Fibroblast of pulmonary artery (primary cell): ENCODE data around the gene MMRN2.

ENCODE experiments used
- DNase-seq: peaks from one replicate; pipeline ENCODE4 v3.0.0-alpha.2; 2010; ENCODE audit warnings: low read depth
- H3K4me3 ChIP-seq: replicated peaks from 2 replicates; pipeline ENCODE4 v1.5.1; 2011; ENCODE audit warnings: low read depth, mild to moderate bottlenecking, control low read depth, low read length, moderate library complexity
- CTCF ChIP-seq: IDR thresholded peaks from 2 replicates; pipeline ENCODE4 v1.5.1; 2011; ENCODE audit warnings: mild to moderate bottlenecking, control low read depth, low read length, inconsistent platforms; ENCODE audit errors: missing control alignments

MMRN2 gene

GRCh38 chr10:86958901-86959736, 1.7 kb upstream of the MMRN2 start:
- TF ChIP-seq CTCF: no peak

GRCh38 chr10:86958116-86958900, 893 bp upstream of the MMRN2 start, which contains the start of gene SNCG:
Gene SNCG, plus strand, starts transcription at chr10:86958599. Its CDS starts 99 bp downstream, at chr10:86958698.
- DNase-seq: peak; percentile 52
- peak within 1 kb of the TSS; percentile 29 for H3K4me3 ChIP-seq
- TF ChIP-seq CTCF: no peak

More at GRCh38 chr10:86958901-86959736, 1.7 kb upstream of the MMRN2 start:
- H3K4me3 ChIP-seq: peak overlapping the region; percentile 1
- peak; percentile 83 for DNase-seq

GRCh38 chr10:86956848-86957448, 467 bp downstream of the MMRN2 start:
- no peak for TF ChIP-seq CTCF
- no peak for DNase-seq
- H3K4me3 ChIP-seq: peak overlapping the region; percentile 29

GRCh38 chr10:86956195-86956847, 1.1 kb downstream of the MMRN2 start:
- no peak for DNase-seq
- TF ChIP-seq CTCF: no peak

GRCh38 chr10:86955501-86956194, 1.8 kb downstream of the MMRN2 start:
- no peak for DNase-seq
- H3K4me3 ChIP-seq: no peak overlapping the region
- no peak for TF ChIP-seq CTCF

More at GRCh38 chr10:86956195-86956847, 1.1 kb downstream of the MMRN2 start:
- peak overlapping the region; percentile 7 for H3K4me3 ChIP-seq
